H9 (cell line): ENCODE data around the gene GLDC. TPM values are rescaled to one million over a fixed set of nuclear protein-coding genes. Genes with fewer than 3 reads are reported as not detected.

Experiments used
- DNase-seq: peaks from one replicate; pipeline ENCODE4 v3.0.0-alpha.2; 2017
- H2AFZ ChIP-seq: one replicate; pipeline ENCODE4 v1.6.1; 2013; ENCODE audit warnings: mild to moderate bottlenecking, low read length, control low read depth, moderate library complexity
- H2AK5ac ChIP-seq: 2 replicates; pipeline ENCODE4 v1.6.1; 2013; ENCODE audit warnings: low read length, control low read depth, mixed read lengths; ENCODE audit not compliant: insufficient read length
- H2BK120ac ChIP-seq: one replicate; pipeline ENCODE4 v1.6.1; 2013; ENCODE audit warnings: low read depth, mild to moderate bottlenecking, low read length, control low read depth, inconsistent platforms; ENCODE audit not compliant: poor library complexity, severe bottlenecking
- H2BK12ac ChIP-seq: 2 replicates; pipeline ENCODE4 v1.6.1; 2013; ENCODE audit warnings: low read length, control low read depth, mixed read lengths, low read depth; ENCODE audit not compliant: insufficient read length
- H2BK15ac ChIP-seq: 2 replicates; pipeline ENCODE4 v1.6.1; 2013; ENCODE audit warnings: low read depth, low read length, control low read depth
- H2BK20ac ChIP-seq: one replicate; pipeline ENCODE4 v1.6.1; 2013; ENCODE audit warnings: low read depth, mild to moderate bottlenecking, low read length, control low read depth, inconsistent platforms; ENCODE audit not compliant: poor library complexity, severe bottlenecking
- H2BK5ac ChIP-seq: 2 replicates; pipeline ENCODE4 v1.6.1; 2013; ENCODE audit warnings: low read length, control low read depth, mixed read lengths; ENCODE audit not compliant: insufficient read length
- H3K14ac ChIP-seq: 2 replicates; pipeline ENCODE4 v1.6.1; 2013; ENCODE audit warnings: low read length, control low read depth; ENCODE audit not compliant: insufficient read depth
- H3K18ac ChIP-seq: 2 replicates; pipeline ENCODE4 v1.6.1; 2013; ENCODE audit warnings: low read depth, mild to moderate bottlenecking, mixed read lengths, low read length, control low read depth; ENCODE audit not compliant: insufficient read length
- H3K23ac ChIP-seq: 2 replicates; pipeline ENCODE4 v1.6.1; 2013; ENCODE audit warnings: low read length, control low read depth, mixed read lengths, low read depth; ENCODE audit not compliant: insufficient read length
- H3K23me2 ChIP-seq: 2 replicates; pipeline ENCODE4 v1.6.1; 2013; ENCODE audit warnings: low read depth, mild to moderate bottlenecking, mixed read lengths, low read length, control low read depth; ENCODE audit not compliant: insufficient read length, poor library complexity, severe bottlenecking
- H3K27ac ChIP-seq: 2 replicates; pipeline ENCODE4 v1.5.1; 2013; ENCODE audit warnings: low read length, control low read depth, mixed read lengths, low read depth; ENCODE audit not compliant: insufficient read length
- H3K27me3 ChIP-seq: 2 replicates; pipeline ENCODE4 v1.6.1; 2013; ENCODE audit warnings: low read length, control low read depth, inconsistent platforms; ENCODE audit not compliant: insufficient read depth
- H3K4ac ChIP-seq: 2 replicates; pipeline ENCODE4 v1.6.1; 2013; ENCODE audit warnings: low read depth, mild to moderate bottlenecking, control low read depth, inconsistent platforms, low read length, moderate library complexity
- H3K4me1 ChIP-seq: 2 replicates; pipeline ENCODE4 v1.6.1; 2013; ENCODE audit warnings: low read length, control low read depth, inconsistent platforms; ENCODE audit not compliant: insufficient read depth
- H3K4me2 ChIP-seq: 2 replicates; pipeline ENCODE4 v1.6.1; 2013; ENCODE audit warnings: low read length, control low read depth, mixed read lengths; ENCODE audit not compliant: insufficient read length, insufficient read depth
- H3K56ac ChIP-seq: 2 replicates; pipeline ENCODE4 v1.6.1; 2013; ENCODE audit warnings: low read depth, mild to moderate bottlenecking, mixed read lengths, low read length, control low read depth; ENCODE audit not compliant: insufficient read length
- H3K79me1 ChIP-seq: 2 replicates; pipeline ENCODE4 v1.6.1; 2013; ENCODE audit warnings: low read depth, mild to moderate bottlenecking, moderate library complexity, low read length, control low read depth, inconsistent platforms; ENCODE audit not compliant: insufficient read depth, poor library complexity, severe bottlenecking
- H3K79me2 ChIP-seq: 2 replicates; pipeline ENCODE4 v1.6.1; 2013; ENCODE audit warnings: low read length, control low read depth, inconsistent platforms; ENCODE audit not compliant: insufficient read depth
- H3K9ac ChIP-seq: 2 replicates; pipeline ENCODE4 v1.6.1; 2013; ENCODE audit warnings: low read length, control low read depth, mixed read lengths; ENCODE audit not compliant: insufficient read length; ENCODE audit errors: extremely low read depth
- H3K9me3 ChIP-seq: one replicate; pipeline ENCODE4 v1.6.1; 2013; ENCODE audit warnings: low read depth, low read length, inconsistent platforms; ENCODE audit not compliant: control insufficient read depth
- H3T11ph ChIP-seq: one replicate; pipeline ENCODE4 v1.6.1; 2013; ENCODE audit warnings: mild to moderate bottlenecking, low read length, control low read depth, inconsistent platforms
- H4K20me1 ChIP-seq: one replicate; pipeline ENCODE4 v1.6.1; 2013; ENCODE audit not compliant: control insufficient read depth, insufficient read length, insufficient read depth
- H4K5ac ChIP-seq: 2 replicates; pipeline ENCODE4 v1.6.1; 2013; ENCODE audit warnings: low read depth, mild to moderate bottlenecking, mixed read lengths, low read length, control low read depth; ENCODE audit not compliant: insufficient read length
- H4K8ac ChIP-seq: replicated peaks from 2 replicates; pipeline ENCODE4 v1.6.1; 2013; ENCODE audit warnings: low read length, control low read depth, mixed read lengths, low read depth; ENCODE audit not compliant: insufficient read length
- H4K91ac ChIP-seq: 2 replicates; pipeline ENCODE4 v1.6.1; 2013; ENCODE audit warnings: low read depth, mild to moderate bottlenecking, moderate library complexity, mixed read lengths, low read length, control low read depth; ENCODE audit not compliant: insufficient read length
- H3K27ac Mint-ChIP-seq, 3 experiments: 2 replicates in 2 of 3; 3 replicates in 1 of 3; pipeline ENCODE4 v1.8.0; 2020 to 2021; ENCODE audit warnings: mixed read lengths in 3 of 3, mild to moderate bottlenecking in 1 of 3, moderate library complexity in 1 of 3
- H3K27me3 Mint-ChIP-seq: 2 replicates; pipeline ENCODE4 v1.8.0; 2021; ENCODE audit warnings: low read depth, mild to moderate bottlenecking, moderate library complexity, mixed read lengths
- H3K36me3 Mint-ChIP-seq, 3 experiments: 2 replicates in 2 of 3; 3 replicates in 1 of 3; pipeline ENCODE4 v1.8.0; 2020 to 2021; ENCODE audit warnings: low read depth in 3 of 3, mixed read lengths in 3 of 3; ENCODE audit not compliant: insufficient read depth in 1 of 3
- H3K4me1 Mint-ChIP-seq, 2 experiments: 2 replicates each; pipeline ENCODE4 v1.8.0; 2020; ENCODE audit warnings: mixed read lengths in 2 of 2
- H3K4me3 Mint-ChIP-seq, 2 experiments: 2 replicates in 1 of 2; 3 replicates in 1 of 2; pipeline ENCODE4 v1.8.0; 2020 to 2021; ENCODE audit warnings: mild to moderate bottlenecking in 2 of 2, mixed read lengths in 2 of 2, moderate library complexity in 1 of 2
- H3K9me3 Mint-ChIP-seq, 2 experiments: 2 replicates in 1 of 2; 3 replicates in 1 of 2; pipeline ENCODE4 v1.8.0; 2020; ENCODE audit warnings: mild to moderate bottlenecking in 2 of 2, mixed read lengths in 2 of 2, moderate library complexity in 1 of 2
- CTCF ChIP-seq: fragments of 200-600 bp; sonication (generic); conservative IDR thresholded peaks from 3 replicates; pipeline ENCODE4 v1.8.0; 2021; ENCODE audit warnings: antibody characterized with exemption, mild to moderate bottlenecking
- WGBS: extraction: QIAGEN DNeasy Blood & Tissue Kit; methylation state at CpG from one replicate; pipeline ENCODE4 v1.1.7; 2013; ENCODE audit warnings: missing lambda C conversion rate, low lambda C conversion rate, mixed read lengths; ENCODE audit not compliant: insufficient read length; ENCODE audit errors: extremely low coverage; 5-methylcytosine and 5-hydroxymethylcytosine counted together
- total RNA-seq: library from RNA; stranded (reverse); gene quantifications from 2 replicates; pipeline ENCODE4 v1.2.1, GENCODE V29; 2021

Gene GLDC
- total RNA-seq, 1 experiment from 2014 or later = 74.4 TPM

DNA sequence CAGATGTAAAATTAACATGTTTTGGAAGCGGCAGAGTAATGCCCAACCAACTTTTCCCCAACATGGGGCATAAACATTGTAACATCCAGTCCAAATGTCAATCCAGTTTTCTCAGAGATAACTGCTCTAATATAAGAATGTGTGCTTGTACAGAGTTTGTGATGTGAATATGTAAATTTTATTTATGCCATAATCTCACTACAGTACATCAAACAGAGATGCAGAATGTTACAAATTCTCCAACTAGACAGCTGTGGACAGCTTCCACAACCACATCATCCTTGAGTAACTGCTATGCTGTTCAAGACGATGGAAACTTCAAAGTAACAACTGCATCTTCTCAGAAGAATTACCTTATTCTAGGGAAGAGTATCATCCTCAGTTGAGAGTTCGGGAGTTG is 109.9 kb downstream of the GLDC start:
- no peak for TF ChIP-seq CTCF
- no peak overlapping the region for H4K5ac ChIP-seq
- no peaks in the 10 kb centered on the region for H3K9me3 ChIP-seq
- H2BK5ac ChIP-seq = no peak overlapping the region
- H2BK20ac ChIP-seq = no peak overlapping the region
- no peak overlapping the region for H3K56ac ChIP-seq
- no CpG with 5 or more reads among the region's 3 CpGs for WGBS
- Mint-ChIP-seq H3K27me3 (no peaks in the 10 kb centered on the region), H3K4me1 (no peaks in the 10 kb centered on the region), H3K27ac (no peak overlapping the region), H3K9me3 (no peaks in the 10 kb centered on the region), H3K36me3 (peaks cover 16 to 48% (median 29%) of the 10 kb centered on the region in 3 experiments; a peak in 6 of 7 replicates), H3K4me3 (no peak overlapping the region)
- no peak overlapping the region for H2BK15ac ChIP-seq
- H3K4ac ChIP-seq = no peak overlapping the region
- H3K79me2 ChIP-seq = no peaks in the 10 kb centered on the region
- H2BK12ac ChIP-seq = no peak overlapping the region
- no peaks in the 10 kb centered on the region for H3K23me2 ChIP-seq
- no peak overlapping the region for H3K18ac ChIP-seq
- no peak overlapping the region for H3K4me2 ChIP-seq
- no peak overlapping the region for H2AFZ ChIP-seq
- H2BK120ac ChIP-seq = no peak overlapping the region
- no peak overlapping the region for H3K9ac ChIP-seq
- H4K8ac ChIP-seq = no peak overlapping the region
- H3K14ac ChIP-seq = no peak overlapping the region
- H3K27me3 ChIP-seq = no peaks in the 10 kb centered on the region
- H3K4me1 ChIP-seq = no peaks in the 10 kb centered on the region
- no peak overlapping the region for H3K27ac ChIP-seq
- H3K23ac ChIP-seq = no peak overlapping the region
- H4K20me1 ChIP-seq = no peaks in the 10 kb centered on the region
- DNase-seq = no peak
- no peaks in the 10 kb centered on the region for H3K79me1 ChIP-seq
- H3T11ph ChIP-seq = no peak overlapping the region
- no peak overlapping the region for H4K91ac ChIP-seq
- H2AK5ac ChIP-seq = no peak overlapping the region
